SJCRH30 (cell line): ENCODE results near the gene ZNF611. TPM values are rescaled to one million over a fixed set of nuclear protein-coding genes. Genes with fewer than 3 reads are reported as not detected.
"Not testable (repeated sequence)": the region's sequence is repeated elsewhere in the genome, so short reads cannot be mapped to it uniquely, and the experiment has no call there.

ENCODE experiments used
- DNase-seq, 2 experiments: peaks; one replicate each; pipeline ENCODE4 v3.0.0-alpha.2; 2015 to 2020
- H3K27ac ChIP-seq: fragments of 250-450 bp; sonication (Bioruptor Pico); 2 replicates; pipeline ENCODE4 v1.5.1; 2020; ENCODE audit warnings: mild to moderate bottlenecking, moderate library complexity
- H3K27me3 ChIP-seq: fragments of 250-450 bp; sonication (Bioruptor Pico); 2 replicates; pipeline ENCODE4 v1.5.1; 2020; ENCODE audit warnings: mild to moderate bottlenecking, moderate library complexity
- H3K36me3 ChIP-seq: fragments of 250-450 bp; sonication (Bioruptor Pico); 2 replicates; pipeline ENCODE4 v1.5.1; 2020; ENCODE audit warnings: mild to moderate bottlenecking, moderate library complexity
- H3K4me1 ChIP-seq: fragments of 250-450 bp; sonication (Bioruptor Pico); 2 replicates; pipeline ENCODE4 v1.5.1; 2020; ENCODE audit warnings: mild to moderate bottlenecking, moderate library complexity
- H3K4me3 ChIP-seq: fragments of 250-450 bp; sonication (Bioruptor Pico); 2 replicates; pipeline ENCODE4 v1.5.1; 2020; ENCODE audit warnings: mild to moderate bottlenecking, moderate library complexity
- H3K9me3 ChIP-seq: fragments of 250-450 bp; sonication (Bioruptor Pico); replicated peaks from 2 replicates; pipeline ENCODE4 v1.5.1; 2020; ENCODE audit warnings: mild to moderate bottlenecking, moderate library complexity
- total RNA-seq: library from RNA; depleted of rRNA; stranded (reverse); fragments of >200 nt; shearing (Covaris generic); gene quantifications from 2 replicates; pipeline ENCODE4 v1.2.3, GENCODE V29; 2014

The ZNF611 gene
- total RNA-seq, 1 experiment from 2014 or later: 12.3 TPM

GRCh38 chr19:52675239-52675638, 59.6 kb downstream of the ZNF611 start:
- not testable (repeated sequence) for H3K27ac ChIP-seq, H3K9me3 ChIP-seq, H3K4me3 ChIP-seq, H3K4me1 ChIP-seq, H3K27me3 ChIP-seq, DNase-seq
- H3K36me3 ChIP-seq: peaks cover 26% of the 10 kb centered on the region

GRCh38 chr19:52673014-52673413, 61.8 kb downstream of the ZNF611 start:
- DNase-seq: no peak
- Histone ChIP-seq H3K27me3 (no peaks in the 10 kb centered on the region), H3K4me3 (no peak overlapping the region), H3K4me1 (no peaks in the 10 kb centered on the region), H3K9me3 (peaks cover 3% of the 10 kb centered on the region; the same call in 1 of the 2 replicates), H3K27ac (no peak overlapping the region), H3K36me3 (peaks cover 34% of the 10 kb centered on the region)

- 0 out of 2 replicates have a peak, but pooled peaks cover 3% of the 10 kb centered on the region for H3K9me3 ChIP-seq
- H3K36me3 ChIP-seq: peaks cover 41% of the 10 kb centered on the region
- no peak overlapping the region for H3K27ac ChIP-seq
- H3K4me1 ChIP-seq: no peaks in the 10 kb centered on the region
- no peaks in the 10 kb centered on the region for H3K27me3 ChIP-seq
- no peak overlapping the region for H3K4me3 ChIP-seq
- no peak for DNase-seq
Observed at GRCh38 chr19:52670046-52670445, 64.8 kb downstream of the ZNF611 start.

GRCh38 chr19:52669586-52669985, 65.3 kb downstream of the ZNF611 start:
- Histone ChIP-seq H3K27ac (no peak overlapping the region), H3K27me3 (no peaks in the 10 kb centered on the region), H3K4me1 (no peaks in the 10 kb centered on the region), H3K4me3 (no peak overlapping the region), H3K9me3 (0 out of 2 replicates have a peak, but pooled peaks cover 3% of the 10 kb centered on the region), H3K36me3 (peaks cover 45% of the 10 kb centered on the region)
- no peak for DNase-seq

- DNase-seq: no peak
- no peak overlapping the region for H3K27ac ChIP-seq
- 0 out of 2 replicates have a peak, but pooled peaks cover 3% of the 10 kb centered on the region for H3K9me3 ChIP-seq
Observed at GRCh38 chr19:52667972-52668371, 66.9 kb downstream of the ZNF611 start.

GRCh38 chr19:52666506-52666905, 68.3 kb downstream of the ZNF611 start:
- Histone ChIP-seq H3K4me3 (no peak overlapping the region), H3K9me3 (0 out of 2 replicates have a peak, but pooled peaks cover 3% of the 10 kb centered on the region), H3K36me3 (peaks cover 59% of the 10 kb centered on the region), H3K27ac (no peak overlapping the region), H3K4me1 (no peaks in the 10 kb centered on the region), H3K27me3 (no peaks in the 10 kb centered on the region)
- no peak for DNase-seq

More at GRCh38 chr19:52667972-52668371, 66.9 kb downstream of the ZNF611 start:
- Histone ChIP-seq H3K27me3 (no peaks in the 10 kb centered on the region), H3K36me3 (peaks cover 52% of the 10 kb centered on the region), H3K4me1 (no peaks in the 10 kb centered on the region), H3K4me3 (no peak overlapping the region)

- H3K4me1 ChIP-seq: no peaks in the 10 kb centered on the region
- H3K4me3 ChIP-seq: no peak overlapping the region
- H3K27me3 ChIP-seq: no peaks in the 10 kb centered on the region
- no peaks in the 10 kb centered on the region for H3K9me3 ChIP-seq
- DNase-seq: no peak
- peaks cover 58% of the 10 kb centered on the region for H3K36me3 ChIP-seq
- no peak overlapping the region for H3K27ac ChIP-seq
Observed at GRCh38 chr19:52665529-52665928, 69.3 kb downstream of the ZNF611 start.

GRCh38 chr19:52665027-52665426, 69.8 kb downstream of the ZNF611 start:
- no peaks in the 10 kb centered on the region for H3K9me3 ChIP-seq
- H3K36me3 ChIP-seq: peaks cover 58% of the 10 kb centered on the region
- no peak for DNase-seq
- no peaks in the 10 kb centered on the region for H3K4me1 ChIP-seq
- no peak overlapping the region for H3K4me3 ChIP-seq
- no peak overlapping the region for H3K27ac ChIP-seq
- H3K27me3 ChIP-seq: no peaks in the 10 kb centered on the region

GRCh38 chr19:52664461-52664860, 70.4 kb downstream of the ZNF611 start:
- H3K4me1 ChIP-seq: no peaks in the 10 kb centered on the region
- H3K27ac ChIP-seq: no peak overlapping the region
- H3K36me3 ChIP-seq: peaks cover 60% of the 10 kb centered on the region
- no peak for DNase-seq
- H3K4me3 ChIP-seq: no peak overlapping the region
- H3K27me3 ChIP-seq: no peaks in the 10 kb centered on the region
- H3K9me3 ChIP-seq: no peaks in the 10 kb centered on the region

- Histone ChIP-seq H3K27me3 (no peaks in the 10 kb centered on the region), H3K27ac (no peak overlapping the region), H3K4me1 (no peaks in the 10 kb centered on the region), H3K36me3 (peaks cover 70% of the 10 kb centered on the region), H3K4me3 (no peak overlapping the region), H3K9me3 (no peaks in the 10 kb centered on the region)
- DNase-seq: no peak
Observed at GRCh38 chr19:52662631-52663030, 72.2 kb downstream of the ZNF611 start.

GRCh38 chr19:52660981-52661380, 73.9 kb downstream of the ZNF611 start:
- Histone ChIP-seq H3K27ac (no peak overlapping the region), H3K4me1 (no peaks in the 10 kb centered on the region), H3K36me3 (peaks cover 80% of the 10 kb centered on the region), H3K4me3 (no peak overlapping the region), H3K27me3 (no peaks in the 10 kb centered on the region), H3K9me3 (no peaks in the 10 kb centered on the region)
- DNase-seq: no peak

GRCh38 chr19:52659013-52659412, 75.8 kb downstream of the ZNF611 start:
- Histone ChIP-seq H3K27me3 (no peaks in the 10 kb centered on the region), H3K27ac (no peak overlapping the region), H3K4me1 (no peaks in the 10 kb centered on the region), H3K9me3 (no peaks in the 10 kb centered on the region), H3K36me3 (peaks cover 89% of the 10 kb centered on the region), H3K4me3 (no peak overlapping the region)
- no peak for DNase-seq

GRCh38 chr19:52658595-52658994, 76.2 kb downstream of the ZNF611 start:
- no peaks in the 10 kb centered on the region for H3K27me3 ChIP-seq
- H3K27ac ChIP-seq: no peak overlapping the region
- DNase-seq: no peak
- no peaks in the 10 kb centered on the region for H3K9me3 ChIP-seq
- no peaks in the 10 kb centered on the region for H3K4me1 ChIP-seq
- H3K4me3 ChIP-seq: no peak overlapping the region
- H3K36me3 ChIP-seq: peaks cover 89% of the 10 kb centered on the region

- Histone ChIP-seq H3K4me3 (no peak overlapping the region), H3K36me3 (peaks cover 84% of the 10 kb centered on the region), H3K27ac (no peak overlapping the region), H3K9me3 (no peaks in the 10 kb centered on the region; the same call in 1 of the 2 replicates), H3K4me1 (no peaks in the 10 kb centered on the region), H3K27me3 (no peaks in the 10 kb centered on the region)
- DNase-seq: no peak
Observed at GRCh38 chr19:52653161-52653560, 81.7 kb downstream of the ZNF611 start.
